HG02870 (cell line): ENCODE data around the gene USP20.

Experiments
- ATAC-seq: cut with Tn5 transposase; IDR thresholded peaks from one replicate; pipeline ENCODE4 v1.9.1; 2021; ENCODE audit warnings: mild to moderate bottlenecking, moderate library complexity; ENCODE audit not compliant: unreplicated experiment

Gene USP20

DNA sequence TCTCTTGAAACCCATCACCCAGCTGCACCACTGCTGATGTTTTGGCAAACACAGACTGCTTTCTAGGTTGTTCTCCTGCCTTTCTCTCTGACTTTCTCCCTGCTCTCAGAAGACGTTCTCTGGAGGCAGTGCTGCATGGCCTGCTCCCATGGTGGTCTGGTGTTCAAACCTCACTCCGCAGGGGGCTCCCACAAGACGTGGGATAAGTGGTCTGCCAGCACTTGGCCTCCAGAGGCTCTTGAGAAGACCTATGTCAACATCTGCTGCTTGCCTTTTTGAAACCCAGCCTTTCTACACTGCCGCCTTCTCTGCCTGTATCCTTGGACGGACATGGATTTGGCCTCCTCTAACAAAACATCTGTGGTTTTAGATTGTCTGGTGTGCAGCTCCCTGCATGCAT lies 16.6 kb downstream of the USP20 start:
- ATAC-seq: no peak

DNA sequence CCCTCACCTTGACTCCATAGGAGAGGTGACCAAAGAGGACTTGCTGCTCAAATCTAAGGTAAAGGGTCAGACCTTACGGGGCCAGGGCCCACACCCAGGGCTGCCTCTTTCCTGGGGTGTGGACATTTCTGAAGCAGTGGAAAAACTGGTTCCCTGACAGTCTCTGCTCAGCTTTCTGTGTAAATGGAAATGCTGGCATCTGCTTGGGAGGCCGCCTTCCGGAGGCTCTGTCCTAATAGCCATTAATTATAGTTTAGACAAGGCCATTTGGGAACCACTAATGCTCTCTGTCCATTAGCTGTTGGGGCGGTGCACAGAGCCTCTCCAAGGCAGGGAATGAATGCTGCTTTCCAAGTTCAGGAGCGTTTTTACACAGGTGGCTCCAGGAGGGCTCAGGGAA lies 17.3 kb downstream of the USP20 start:
- ATAC-seq: no peak

DNA sequence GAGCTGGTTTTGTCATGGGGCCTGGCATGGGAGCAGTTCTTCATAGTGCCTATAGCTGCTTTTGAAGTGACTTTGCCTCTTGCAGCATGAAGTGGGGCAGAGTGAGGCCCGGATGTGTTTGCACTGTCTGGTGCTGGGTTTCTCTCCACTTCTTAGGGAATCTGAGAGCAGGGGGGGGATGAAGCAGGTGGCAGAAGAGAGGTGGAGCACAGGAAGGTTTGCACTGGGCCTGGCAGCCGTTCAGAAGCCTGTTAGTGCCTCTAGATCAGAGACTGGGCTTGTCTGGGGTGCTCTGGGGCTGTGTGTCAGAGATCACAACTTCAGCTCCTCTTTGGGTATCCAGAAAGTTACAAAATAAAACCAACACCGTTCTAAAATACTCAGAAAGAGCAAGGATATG lies 18.4 kb downstream of the USP20 start:
- no peak for ATAC-seq

DNA sequence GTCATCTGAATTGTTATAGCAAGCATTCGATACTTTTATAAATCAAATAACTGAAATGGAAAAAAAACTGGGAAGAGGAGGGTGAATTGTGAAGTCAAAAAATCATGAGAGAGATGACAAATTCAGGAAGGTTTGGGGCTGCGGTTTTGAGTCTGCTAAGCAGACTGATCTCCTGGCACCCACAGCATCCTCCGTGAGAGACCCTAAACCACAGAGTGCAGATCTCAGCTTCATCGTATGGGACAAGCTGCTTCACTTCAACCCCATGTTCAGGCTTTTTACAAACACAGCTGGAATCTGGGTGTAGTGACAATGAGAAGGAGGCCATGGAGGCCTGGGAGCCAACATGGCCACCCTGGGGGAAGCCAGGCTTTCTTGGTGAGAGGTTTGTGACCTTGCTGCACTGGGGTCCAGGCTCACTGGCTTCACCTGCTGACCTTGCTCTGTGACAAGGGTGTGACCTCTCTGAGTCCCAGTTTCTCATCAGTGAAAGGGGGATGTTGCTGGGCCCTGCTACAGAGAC lies 19.4 kb downstream of the USP20 start:
- no peak for ATAC-seq

DNA sequence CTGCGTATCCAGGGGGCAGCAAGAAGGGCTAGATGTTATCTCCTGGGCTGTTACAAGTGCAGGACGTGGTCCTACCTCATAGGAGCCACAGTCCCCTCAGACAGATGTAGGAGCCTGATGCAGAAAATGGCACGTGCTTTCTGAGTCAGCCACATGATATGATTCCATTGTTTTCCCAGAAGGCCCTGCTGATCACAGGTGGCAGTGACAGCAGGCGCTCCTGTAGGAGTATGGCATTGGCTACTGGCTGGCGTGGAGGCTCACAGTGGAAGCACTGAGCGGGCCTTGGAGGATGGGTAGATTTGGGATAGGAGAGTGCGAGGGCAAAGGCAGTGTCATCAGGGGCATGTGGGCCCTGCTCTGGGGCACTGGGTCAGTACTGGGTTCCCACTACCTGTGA lies 21.9 kb downstream of the USP20 start:
- ATAC-seq: no peak

DNA sequence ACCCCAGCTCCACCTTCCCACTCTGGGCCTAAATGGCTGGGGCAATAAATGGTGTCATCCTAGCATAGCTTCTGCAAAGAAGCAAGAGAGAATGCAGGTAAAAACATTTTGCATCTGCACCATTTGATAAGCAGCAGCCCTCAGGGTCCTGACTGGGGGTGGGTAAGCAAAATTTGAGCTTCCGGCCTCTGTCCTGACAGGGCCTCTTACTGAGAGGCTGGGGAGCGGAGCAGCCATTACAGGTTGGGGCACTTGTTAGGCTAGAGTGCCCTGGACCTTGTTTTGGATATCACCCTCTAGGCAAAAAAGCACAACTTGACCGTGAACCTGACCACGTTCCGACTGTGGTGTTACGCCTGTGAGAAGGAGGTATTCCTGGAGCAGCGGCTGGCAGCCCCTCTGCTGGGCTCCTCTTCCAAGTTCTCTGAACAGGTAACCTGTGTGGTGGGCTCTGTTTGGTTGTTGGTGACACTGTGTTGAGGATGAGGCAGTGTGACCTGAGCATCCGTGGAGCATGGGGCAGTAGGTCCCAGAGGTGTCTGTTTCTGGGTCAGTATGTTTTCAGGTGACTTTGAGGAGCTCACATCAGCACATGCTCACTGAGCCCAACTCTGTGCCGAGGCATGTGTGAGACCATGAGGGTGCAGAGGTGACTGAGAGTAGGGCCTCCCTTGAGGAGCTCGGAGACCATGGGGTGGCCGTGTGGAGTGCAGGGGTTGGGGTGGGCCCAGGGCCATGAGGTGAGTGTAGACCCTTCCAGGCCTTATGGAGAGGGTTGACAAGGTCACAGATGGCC lies 23.1 kb downstream of the USP20 start:
- no peak for ATAC-seq

DNA sequence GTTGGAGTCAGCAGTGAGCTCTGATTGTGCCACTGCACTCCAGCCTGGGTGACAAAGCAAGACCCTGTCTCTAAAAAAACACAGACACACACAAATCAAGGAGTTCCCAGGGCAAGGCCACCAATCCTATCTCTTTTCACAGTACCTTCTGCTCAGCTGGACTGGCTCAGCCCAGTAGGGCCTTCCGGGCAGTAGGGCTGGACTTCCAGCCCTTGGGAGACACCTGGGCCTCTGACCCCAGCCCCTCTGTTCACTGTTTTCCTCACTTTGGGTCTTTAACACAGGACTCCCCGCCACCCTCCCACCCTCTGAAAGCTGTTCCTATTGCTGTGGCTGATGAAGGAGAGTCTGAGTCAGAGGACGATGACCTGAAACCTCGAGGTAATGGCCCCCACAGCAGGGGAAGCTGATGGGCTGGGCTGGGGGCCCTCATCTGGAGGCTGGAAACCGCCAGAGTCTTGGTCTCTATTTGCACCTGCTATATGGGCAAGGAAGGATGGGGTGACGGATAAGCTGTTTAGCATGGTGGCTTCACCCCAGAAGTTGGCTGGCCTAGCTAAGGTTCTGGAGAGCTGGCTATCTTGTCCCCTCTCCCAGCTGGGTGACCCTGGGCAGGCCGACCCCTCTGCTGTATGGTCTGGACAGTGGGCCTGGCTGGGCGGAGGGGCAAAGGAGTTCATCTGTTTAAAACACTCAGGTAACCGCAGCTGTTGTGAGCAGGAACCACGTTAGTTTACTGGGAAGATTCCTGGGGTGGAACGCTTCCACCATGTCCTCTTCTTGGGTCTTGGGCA lies 25.6 kb downstream of the USP20 start:
- no peak for ATAC-seq

DNA sequence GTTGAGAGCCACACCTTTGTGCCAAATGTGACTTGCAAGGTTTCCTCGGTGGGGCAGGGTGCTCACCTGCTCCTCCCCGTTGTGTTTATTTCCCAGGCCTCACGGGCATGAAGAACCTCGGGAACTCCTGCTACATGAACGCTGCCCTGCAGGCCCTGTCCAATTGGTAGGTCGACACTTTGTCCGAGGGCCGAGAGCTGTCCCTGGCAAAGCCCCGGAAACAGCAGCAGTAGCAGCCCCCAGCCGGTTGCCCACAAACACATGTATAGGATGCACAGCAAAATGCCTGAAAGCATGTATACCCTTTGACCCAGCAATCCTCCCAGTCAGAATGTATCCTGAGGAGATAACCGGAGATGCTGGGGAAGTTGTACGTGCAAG lies 26.2 kb downstream of the USP20 start:
- ATAC-seq: no peak

DNA sequence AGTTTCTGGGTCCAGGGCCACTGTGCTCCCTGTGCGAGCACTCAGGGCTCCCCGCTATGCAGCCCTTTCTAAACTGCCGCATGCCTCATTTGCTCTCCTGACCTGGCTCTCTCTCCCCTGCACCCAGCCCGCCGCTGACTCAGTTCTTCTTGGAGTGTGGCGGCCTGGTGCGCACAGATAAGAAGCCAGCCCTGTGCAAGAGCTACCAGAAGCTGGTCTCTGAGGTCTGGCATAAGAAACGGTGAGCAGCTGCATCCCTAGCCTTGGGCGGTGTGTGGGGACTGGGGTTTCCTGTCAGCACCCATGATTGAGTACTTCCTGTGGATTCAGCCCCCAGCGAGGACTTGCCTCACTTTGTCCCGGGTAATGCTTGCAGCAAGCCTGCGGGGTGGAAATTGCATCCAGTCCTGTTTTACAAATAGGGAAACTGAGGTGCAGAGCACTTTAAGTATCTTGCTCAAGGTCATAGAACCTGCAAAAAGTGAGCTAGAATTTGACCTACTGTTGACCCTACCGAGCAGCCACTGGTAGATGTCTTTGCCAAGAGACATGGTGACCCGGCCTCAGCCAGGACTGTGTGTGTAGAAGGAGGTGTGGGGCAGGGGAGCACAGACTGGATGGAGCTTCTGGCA lies 27.9 kb downstream of the USP20 start:
- ATAC-seq: no peak

DNA sequence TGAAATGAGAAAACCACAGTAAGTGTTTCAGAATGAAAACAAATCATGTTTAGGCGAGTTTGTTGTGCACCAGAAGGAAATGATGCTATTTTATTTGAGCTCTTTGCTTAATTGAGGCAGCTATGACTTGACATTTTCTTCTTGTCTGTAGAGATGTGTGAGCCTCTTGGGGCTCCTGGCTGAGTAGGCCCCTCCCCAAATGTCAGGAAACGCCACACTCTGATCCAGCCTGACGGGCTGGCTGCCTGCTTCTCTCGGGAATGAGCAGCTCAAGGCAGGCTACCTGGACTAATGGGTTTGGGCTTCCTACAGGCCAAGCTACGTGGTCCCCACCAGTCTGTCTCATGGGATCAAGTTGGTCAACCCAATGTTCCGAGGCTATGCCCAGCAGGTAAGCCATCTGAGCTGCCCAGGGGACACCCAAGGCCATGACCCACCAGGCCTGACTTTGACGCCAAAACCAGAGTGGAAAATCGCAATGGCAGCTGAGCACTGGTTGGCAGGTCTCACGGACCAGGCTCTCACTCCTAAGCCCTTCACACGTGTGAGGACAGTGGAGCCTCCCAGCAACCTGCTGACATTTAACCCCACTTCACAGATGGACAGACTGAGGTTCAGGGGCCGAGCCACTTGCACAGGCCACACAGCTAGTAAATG lies 29.9 kb downstream of the USP20 start:
- no peak for ATAC-seq

DNA sequence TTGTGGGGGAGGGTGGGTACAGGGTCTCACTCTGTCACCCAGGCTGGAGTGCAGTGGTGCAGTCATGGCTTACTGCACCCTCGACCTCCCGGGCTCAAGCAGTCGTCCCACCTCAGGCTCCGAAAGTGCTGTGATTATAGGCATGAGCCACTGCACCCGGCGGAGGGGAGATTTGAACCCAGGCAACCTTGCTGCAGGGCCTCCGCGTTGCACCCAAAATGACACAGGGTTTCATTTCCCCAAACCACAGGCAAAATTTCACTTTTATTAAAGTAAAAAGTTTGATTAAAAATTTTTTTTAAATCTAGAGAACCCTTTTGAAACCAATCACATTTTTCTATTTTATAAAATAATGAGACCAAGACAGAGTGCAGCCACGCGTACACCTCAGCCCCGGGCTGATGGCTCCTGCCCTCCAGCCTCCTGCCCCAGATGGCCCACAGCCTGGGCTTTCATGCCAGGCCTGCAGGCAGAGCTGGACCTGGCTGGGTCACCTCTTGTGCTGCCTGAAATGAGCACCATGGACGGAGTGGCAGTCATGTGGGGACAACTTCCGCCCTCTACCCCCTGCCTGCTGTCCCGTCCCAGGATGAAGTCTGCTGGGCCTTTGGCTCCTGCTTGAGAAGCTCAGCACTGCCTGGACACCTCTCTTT lies 30.5 kb downstream of the USP20 start:
- no peak for ATAC-seq

DNA sequence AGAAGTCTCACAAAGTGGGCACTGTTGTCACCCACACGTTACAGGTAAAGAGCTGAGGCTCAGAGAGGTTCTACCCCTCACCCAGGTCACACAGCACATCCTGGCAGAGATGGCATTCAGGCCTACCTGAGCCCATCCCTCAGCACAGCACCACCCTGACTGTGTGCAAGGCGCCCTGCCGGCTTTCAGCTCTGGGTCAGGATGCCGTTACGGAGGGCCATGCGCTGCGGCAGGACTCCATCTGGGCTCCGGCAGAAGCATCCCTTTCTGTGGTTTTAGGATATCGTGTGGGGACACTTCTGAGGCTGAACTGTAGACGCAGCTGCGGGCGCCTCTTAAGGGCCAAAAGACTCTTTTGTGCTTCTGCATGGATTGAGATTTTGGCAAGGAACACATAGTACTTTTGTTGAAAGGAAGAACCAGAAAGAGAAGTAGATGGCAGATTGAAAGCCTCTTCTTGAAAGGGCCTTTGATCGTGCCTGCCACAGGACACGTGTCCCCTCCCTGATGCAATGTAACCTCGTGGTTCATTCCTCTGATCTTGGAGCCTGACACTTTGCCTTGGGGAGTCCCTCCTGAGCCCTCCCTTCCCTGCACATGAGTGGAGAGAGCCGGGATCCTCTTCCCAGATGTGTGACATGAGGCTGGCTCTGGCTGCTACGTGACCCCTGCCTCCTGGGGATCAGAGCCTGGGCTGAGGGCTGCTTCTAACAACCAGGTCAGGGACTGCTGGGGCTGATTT lies 31.3 kb downstream of the USP20 start:
- ATAC-seq: no peak

DNA sequence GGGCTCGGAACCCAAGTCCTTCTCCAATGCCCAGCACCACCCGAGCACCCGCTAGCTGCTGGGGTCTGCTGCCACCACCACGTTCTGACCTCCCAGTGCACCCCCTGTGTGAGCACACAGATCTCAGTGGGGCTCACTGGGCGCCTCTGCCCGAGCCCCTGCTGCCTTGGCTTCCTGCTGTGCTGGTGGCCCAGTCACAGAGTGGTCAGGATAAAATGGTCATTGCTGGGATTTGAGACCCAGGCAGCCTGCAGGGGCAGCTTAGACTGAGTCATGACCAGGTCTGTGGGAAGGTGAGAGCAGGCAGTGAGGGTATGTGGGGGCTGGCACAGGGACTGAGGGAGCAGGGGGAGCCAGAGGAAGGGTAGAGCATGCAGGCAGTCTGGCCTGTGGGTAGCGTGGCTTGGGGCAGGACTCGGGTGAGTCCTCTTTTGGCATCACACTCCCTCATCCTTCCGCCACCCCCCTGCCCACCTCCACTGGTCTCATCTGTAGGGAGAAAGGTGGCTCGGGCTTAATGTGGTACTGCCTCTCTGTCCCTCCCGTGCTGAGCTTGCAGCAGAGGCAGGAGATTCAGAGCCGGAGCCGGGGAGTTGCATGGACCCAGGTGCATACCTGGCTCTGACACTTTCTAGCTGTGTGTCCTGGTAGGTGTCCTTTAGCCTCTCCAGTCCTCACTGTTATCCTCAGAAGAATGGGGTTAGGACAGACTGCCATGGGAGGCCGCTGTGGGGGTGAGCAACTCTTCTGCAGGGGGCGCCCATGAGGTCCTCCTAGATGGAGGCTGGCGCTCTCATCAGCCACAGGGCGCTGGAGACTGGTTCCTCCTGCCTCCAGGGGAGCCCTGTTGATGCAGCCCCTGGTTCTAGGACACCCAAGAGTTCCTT lies 32.1 kb downstream of the USP20 start:
- ATAC-seq: no peak

DNA sequence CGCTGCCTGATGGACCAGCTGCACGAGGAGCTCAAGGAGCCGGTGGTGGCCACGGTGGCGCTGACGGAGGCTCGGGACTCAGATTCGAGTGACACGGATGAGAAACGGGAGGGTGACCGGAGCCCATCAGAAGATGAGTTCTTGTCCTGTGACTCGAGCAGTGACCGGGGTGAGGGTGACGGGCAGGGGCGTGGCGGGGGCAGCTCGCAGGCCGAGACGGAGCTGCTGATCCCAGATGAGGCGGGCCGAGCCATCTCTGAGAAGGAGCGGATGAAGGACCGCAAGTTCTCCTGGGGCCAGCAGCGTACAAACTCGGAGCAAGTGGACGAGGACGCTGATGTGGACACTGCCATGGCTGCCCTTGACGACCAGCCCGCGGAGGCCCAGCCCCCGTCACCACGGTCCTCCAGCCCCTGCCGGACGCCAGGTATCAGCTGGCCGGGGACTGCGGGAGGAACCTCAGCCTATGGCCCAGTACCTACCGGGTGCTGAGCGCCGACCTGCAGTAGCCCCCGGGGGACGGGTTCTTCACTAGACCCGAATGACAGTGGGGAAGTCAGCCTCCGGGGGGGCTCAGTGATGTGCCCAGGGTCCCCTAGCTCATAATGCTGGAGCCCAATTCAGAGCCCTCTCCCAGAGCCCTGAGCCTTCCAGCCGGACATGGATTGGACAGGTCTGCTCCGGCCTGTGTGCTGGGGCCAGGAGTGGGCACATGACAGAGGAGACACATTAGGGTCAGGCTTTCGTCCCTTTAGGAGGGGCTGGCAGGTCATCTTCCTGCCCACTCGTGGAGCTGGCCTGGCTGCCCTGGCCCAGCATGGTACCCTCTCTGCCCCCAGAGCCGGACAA lies 33.0 kb downstream of the USP20 start:
- ATAC-seq: no peak

DNA sequence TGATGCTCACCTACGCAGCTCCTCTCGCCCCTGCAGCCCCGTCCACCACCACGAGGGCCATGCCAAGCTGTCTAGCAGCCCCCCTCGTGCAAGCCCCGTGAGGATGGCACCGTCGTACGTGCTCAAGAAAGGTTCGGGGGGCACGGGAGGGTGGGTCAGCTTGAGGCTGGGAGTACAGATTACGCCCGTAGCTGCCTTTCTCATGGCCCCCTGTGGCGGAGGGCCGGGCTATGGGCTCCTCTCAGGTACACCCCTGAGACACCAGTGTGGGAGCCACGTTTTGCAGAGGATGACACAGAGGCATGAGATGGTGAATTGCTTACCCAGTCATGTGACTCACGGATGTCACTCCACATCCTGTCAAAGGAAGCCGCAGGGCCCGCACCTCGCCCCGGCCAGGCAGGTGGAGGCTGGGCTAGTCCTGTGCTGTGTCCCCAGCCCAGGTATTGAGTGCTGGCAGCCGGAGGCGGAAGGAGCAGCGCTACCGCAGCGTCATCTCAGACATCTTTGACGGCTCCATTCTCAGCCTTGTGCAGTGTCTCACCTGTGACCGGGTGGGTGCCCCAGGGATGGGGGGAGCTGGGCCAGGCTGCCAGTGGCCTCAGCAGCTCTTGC lies 33.7 kb downstream of the USP20 start:
- no peak for ATAC-seq

DNA sequence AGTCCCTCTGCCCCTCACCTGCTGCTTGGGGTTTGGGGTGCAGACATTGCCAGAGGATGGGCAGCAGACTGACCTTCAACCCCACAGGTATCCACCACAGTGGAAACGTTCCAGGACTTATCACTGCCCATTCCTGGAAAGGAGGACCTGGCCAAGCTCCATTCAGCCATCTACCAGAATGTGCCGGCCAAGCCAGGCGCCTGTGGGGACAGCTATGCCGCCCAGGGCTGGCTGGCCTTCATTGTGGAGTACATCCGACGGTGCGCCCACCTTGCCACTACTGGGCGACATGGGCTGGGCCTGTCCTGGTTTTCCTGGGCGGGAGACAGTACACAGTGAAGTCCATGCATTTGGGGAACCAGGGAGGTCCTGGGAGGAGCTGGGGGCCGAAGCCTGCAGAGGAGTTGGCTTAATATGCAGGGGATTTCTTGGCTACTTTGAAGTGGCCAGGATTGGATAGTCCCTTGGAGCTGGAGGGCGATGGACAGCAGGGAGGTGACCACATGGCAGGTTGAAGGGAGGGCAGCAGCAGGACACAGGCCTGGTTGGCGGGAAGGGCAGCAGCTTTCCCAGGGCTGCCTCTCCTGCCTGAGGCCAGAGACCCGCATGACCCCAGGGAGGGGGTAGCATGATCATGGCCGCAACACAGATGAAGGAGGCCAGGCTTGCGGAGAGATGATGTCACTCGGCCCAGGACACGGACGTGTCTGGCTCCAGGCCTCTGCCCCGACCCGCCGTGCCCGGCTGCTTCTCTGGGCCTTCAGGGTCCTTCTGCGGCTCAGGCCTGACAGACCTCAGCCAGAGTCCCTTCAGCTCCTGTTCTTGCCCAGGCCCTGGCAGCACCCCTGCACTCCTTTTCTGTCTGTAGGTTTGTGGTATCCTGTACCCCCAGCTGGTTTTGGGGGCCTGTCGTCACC lies 34.6 kb downstream of the USP20 start:
- no peak for ATAC-seq

DNA sequence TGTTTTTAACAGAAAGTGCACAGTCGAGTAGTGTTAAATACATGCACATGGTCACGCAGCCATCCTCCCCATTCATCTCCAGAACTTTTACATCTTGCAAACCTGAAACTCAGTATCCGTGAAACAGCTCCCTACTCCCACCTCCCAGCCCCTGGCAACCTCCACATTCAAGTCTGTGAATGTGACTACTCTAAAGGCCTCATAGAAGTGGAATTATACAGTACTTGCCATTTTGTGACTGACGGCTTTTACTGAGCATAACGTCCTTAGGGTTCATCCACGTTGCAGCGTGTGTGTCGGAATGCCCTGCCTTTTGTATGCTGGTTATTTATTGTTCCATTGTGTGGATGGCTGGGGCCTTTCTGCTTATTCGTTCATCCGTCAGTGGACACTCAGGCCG lies 35.8 kb downstream of the USP20 start:
- ATAC-seq: no peak
